T-helper 22 cell (primary cell): Measurements from ENCODE around the gene LRBA.
"Not testable (repeated sequence)": the region's sequence is repeated elsewhere in the genome, so short reads cannot be mapped to it uniquely, and the experiment has no call there.

ENCODE experiments used
- DNase-seq: peaks from one replicate; pipeline ENCODE4 v3.0.0-alpha.2; 2020; ENCODE audit warnings: low read depth

Gene LRBA

GRCh38 chr4:150562751-150563150 is 452.3 kb downstream of the LRBA start:
- DNase-seq, result no peak

DNA sequence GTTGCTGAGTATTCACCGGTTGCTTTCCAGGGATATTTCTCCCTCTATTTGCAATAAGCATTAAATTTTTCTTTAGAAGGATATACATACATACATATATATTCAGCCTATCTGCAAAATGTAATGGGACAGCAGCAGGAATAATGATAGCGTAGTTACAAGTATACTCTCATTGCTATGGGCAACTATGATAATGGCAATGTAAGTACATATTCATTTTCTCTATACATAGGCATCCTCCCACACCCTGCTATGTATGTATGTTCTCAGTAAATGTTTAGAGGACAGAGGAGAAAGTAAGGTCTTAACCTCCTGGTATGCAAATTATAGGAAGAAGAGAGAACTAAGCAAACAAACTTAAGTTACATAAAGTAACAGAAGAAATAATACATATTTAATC is 452.8 kb downstream of the LRBA start:
- no peak for DNase-seq

DNA sequence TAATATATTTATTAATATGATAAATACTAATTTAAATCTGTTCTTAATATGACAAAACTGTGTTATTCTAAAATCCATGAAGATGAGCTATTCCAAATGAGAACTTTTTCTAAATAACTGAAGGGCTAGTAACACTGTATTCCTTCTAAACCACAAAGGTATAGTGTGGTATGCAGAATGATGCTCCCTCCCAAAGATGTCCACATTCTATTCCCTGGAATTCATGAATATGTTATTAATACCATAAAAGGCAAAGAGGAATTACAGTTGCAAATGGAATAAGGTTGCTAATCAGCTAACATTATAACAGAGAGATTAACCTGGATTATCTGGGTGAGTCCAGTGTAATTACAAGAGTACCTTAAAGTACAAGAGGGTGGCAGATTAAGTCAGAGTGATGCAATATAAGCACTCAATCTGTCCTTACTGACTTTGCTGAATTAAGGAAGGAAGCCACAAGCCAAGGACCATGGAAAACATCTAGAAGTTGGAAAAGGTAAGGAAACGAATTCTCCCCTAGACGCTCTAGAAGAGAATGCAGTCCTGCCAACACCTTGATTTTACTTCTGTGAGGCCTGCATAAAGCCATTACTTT is 453.8 kb downstream of the LRBA start:
- no peak for DNase-seq

DNA sequence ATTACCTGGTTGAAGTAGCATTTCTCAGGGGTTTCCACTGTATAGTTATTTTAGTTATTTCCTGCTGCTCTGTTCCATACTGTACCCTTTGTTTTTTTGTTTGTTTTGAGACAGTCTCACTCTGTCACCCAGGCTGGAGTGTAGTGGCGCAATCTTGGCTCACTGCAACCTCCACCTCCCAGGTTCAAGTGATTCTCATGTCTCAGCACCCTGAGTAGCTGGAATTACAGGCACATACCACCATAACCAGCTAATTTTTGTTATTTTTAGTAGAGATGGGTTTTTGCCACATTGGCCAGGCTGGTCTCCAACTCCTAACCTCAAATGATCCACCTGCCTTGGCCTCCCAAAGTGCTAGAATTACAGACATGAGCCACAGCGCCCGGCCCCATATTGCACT is 457.3 kb downstream of the LRBA start:
- not testable (repeated sequence) for DNase-seq

DNA sequence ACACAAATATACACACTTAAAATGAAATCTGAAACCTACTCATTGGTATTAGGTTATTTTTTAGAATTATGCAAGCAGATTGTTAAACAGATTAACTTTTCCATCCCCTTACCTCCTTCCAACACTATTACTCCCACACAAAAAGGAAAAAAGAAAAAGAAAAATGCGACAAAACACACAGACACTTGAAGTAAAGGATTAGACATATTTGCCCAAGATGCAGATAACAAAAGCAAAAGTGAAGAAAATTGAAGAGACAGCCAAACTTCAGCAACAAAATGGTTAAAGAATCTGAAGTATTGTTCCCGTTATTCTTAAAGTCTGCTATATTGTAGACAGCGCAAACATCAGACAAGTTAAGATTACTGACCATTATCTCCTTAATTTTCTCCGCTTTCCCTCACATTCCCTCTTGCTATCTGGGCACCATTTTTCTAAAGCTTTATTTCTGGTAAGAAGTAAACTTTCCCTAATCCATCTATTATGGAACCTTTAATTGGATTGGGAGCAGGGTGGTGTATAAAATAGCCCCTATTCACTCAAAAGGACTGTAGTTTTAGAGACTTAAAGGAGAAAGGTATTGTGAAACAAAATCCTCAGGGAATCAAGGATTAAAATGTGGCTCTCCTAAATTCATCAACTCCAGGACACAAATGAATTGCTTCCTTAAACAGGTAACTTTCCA is 467.8 kb downstream of the LRBA start:
- no peak for DNase-seq

DNA sequence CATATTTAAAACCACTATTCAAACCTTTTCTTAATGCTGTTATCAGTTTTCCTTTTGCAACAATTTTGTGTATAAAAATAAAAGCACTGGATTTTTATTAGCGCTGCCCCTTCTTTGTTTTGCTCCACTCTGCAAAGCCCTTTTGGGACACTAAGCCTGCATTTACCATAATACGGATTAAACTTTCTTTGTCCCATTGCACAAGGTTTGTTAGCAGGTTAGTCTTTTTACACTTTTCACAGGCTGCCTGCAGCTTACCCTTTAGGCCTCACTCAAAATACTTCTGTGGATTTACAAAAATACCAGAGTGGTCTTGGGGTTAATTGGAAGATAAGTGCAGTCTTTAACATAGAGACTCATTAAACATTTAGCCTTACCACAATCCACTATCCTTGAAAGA is 468.8 kb downstream of the LRBA start:
- no peak for DNase-seq

- DNase-seq, result no peak
Observed at GRCh38 chr4:150543042-150543441, 472.0 kb downstream of the LRBA start.

- DNase-seq, result no peak
Observed at GRCh38 chr4:150541681-150542080, 473.4 kb downstream of the LRBA start.

DNA sequence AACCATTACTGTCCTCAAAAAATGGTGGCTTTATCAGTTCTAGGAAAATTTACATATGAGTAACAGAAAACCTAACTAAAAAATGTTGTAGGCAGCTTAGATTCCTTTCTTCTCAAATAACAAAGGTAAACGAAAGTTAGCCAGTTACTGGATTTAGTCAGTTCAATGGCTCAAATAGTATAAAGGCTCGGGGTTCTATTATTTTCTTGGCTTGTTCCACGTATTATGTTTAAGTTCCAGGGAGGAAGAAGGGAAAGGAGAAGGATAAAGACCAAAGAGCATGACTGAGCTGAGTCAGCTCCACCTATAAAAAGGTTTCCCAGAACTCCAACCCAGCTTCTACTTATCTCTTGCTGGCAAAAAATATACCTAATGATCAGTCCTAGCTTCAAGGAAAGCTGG is 474.1 kb downstream of the LRBA start:
- no peak for DNase-seq

DNA sequence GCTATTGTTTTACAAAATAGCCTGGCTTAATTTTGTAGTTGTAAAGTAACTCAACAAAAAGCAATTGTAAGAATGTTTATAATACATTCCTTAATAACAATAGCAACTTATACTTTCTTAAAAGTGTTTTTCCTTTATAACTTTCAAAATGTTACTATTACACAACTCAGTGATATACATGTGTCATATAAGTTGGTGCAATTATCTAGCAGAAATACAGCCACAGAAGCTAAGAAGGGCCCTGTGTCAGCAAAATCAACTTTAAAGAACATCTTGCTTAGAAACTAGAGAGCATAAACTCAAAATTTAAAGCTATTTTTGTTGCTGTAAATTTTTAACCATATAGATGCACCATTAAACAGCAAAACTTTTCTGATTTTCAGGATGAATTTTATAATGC is 474.5 kb downstream of the LRBA start:
- DNase-seq, result no peak

GRCh38 chr4:150537911-150538310 is 477.2 kb downstream of the LRBA start:
- DNase-seq, result not testable (repeated sequence)

DNA sequence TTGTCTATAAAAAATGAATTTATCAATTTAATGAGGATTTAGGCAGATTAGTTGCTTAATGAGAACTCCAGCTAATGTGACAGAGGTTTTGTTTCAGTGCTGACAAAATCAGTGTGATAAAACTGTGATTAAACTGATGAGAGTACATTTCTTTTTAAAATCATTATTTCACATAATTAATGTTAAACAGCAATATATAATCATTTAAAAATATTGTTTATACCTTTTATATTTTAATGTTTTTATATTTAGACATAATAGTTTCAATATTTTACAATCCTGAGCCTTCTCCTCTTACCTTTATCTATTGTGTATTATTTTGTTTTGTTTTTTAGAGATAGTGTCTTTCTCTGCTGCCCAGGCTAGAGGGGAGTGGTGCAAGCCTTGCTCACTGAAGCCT is 480.3 kb downstream of the LRBA start:
- no peak for DNase-seq

DNA sequence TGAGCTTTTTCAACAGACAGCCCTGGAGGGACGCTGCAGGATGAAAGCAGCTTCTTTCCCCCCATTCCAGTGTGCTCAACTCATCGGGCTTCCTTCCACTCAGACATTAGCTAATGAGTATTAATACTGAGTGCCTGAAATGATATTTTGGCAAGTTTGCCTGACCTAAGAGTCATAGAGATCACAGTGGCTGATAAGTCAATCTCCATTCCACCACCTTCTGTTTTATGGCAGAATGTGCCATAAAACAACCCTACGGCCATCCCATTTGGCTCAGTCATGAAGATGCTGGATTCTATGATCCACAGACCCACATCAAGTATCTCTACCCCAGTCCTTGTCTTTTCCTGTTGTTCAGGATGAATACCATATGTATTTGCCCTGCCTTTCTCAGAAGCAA is 481.4 kb downstream of the LRBA start:
- DNase-seq, result no peak

DNA sequence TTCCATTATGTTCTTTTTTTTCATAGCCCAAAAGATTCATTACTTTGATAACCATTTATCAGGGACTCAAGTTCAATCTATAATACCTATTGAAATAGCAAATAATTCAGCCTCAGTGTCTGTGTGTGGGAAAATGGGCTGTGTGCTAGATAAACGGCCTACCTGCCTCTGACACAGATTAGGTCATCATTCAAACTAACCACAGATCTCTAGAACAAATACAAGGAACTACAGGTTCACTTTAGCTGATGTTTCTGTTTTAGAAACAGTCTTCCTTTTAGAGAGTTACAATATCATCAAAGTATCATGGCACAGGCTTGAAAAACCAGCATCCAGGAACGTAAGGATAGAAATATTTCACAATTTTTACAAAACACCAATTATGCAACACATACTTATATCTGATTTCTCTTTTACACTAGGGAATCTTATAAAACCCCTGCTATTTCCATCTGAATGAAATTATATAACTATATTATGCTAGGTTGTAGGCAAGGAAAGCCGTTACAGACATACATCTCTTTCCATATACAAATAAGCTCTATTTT is 489.7 kb downstream of the LRBA start:
- DNase-seq, result no peak

GRCh38 chr4:150518559-150518958 is 496.5 kb downstream of the LRBA start:
- DNase-seq, result no peak

DNA sequence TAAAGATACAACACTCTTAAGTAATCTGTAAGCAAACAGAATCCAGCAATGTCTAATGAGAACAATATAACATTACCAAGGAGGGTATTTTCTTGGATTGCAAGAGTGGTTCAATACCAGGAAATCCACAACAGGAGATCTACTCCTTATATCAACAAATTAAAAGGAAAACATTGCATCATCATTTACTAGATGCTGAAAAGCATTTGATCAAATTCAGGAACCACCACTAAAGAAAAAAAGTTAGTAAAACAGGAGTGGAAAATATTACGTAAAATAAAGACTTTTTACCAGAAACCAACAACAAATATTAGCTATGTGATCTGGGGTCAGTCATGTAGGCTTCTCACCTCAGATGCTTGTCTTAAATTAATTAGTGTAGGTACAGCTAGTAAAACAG is 499.9 kb downstream of the LRBA start:
- DNase-seq, result no peak

DNA sequence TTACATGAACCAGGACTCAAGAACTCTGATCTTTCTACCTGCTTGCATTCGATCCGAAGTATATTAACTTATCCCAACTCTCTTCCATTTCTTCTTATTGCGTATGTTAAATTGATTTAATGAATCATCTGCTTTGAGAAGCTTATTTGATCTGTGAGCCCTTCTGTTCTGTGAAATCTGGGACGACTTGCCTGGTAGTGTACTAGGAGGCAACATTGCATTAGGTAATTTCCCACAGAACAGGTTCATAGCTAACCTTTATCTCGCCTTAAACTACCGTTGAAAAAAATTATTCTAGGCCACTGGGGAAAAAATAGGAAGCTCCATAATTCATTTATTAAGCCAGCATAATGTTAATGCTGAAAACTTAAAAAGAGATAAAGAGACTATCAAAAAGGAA is 500.4 kb downstream of the LRBA start:
- DNase-seq, result no peak

GRCh38 chr4:150510176-150510865 is 504.8 kb downstream of the LRBA start:
- DNase-seq, result no peak

DNA sequence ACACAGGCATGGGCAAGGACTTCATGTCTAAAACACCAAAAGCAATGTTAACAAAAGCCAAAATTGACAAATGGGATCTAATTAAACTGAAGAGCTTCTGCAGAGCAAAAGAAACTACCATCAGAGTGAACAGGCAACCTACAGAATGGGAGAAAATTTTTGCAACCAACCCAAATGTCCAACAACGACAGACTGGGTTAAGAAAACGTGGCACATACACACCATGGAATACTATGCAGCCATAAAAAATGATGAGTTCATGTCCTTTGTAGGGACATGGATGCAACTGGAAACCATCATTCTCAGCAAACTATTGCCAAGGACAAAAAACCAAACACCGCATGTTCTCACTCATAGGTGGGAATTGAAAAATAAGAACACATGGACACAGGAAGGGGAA is 507.4 kb downstream of the LRBA start:
- DNase-seq, result not testable (repeated sequence)

GRCh38 chr4:150501983-150502382 is 513.1 kb downstream of the LRBA start:
- no peak for DNase-seq

DNA sequence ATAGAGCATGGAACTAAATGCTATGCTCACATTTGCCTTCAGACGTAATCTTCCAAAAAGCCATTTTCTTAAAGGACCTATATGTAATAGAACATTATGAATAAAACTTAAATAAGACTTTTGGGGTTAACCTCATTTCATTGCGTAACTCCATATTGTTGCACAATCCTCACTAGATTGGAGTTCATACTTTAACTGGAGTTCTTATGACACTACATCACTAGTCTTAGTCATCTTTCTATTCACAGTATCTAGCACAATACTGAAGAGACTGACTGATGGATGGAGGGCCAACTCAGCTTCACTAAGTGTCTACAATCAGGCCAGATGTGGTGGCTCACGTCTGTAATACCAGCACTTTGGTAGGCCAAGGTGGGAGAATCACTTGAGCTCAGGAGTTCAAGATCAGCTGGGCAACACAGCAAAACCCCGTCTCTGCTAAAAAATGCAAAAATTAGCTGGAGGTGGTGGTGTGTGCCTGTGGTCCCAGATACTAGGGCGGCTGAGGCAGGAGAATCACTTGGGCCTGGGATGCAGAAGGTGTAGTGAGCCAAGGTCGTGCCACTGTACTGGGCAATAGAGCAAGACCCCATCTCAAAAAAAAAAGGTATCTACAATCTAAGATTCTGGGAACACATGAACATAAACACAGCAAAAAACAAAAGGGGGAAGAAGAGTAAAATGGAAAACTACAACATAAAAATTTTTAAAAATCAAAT is 513.9 kb downstream of the LRBA start:
- DNase-seq, result no peak

DNA sequence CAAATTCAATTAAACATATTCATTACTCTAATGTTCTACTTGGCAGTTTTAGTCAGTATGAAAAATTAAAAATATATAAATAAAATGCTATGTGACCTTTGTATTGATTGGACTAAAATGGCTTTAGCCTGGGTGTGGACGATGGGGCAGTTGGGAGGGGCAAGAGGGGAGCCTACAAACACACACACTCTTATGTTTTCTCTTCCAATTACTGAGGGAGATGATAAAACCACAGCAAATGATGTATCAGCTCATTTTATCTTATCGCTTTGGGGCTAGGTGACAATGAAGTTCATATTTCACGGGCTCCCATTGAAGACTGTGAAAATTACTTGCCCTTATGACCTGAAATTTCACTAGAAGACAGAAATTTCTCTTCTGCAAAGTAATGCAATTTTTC is 517.5 kb downstream of the LRBA start:
- DNase-seq, result no peak

- no peak for DNase-seq
Observed at GRCh38 chr4:150495550-150495949, 519.5 kb downstream of the LRBA start.
